ENCODE measurements around the gene KCNH6. TPM values are rescaled to one million over a fixed set of nuclear protein-coding genes. Genes with fewer than 3 reads are reported as not detected.

KCNH6 gene
- total RNA-seq, 4 donors from 2014 or later, result not detected

- ATAC-seq (ENCODE audit: low FRiP score) (no peak), DNase-seq (ENCODE audit: low spot score) (no peak)
- TF ChIP-seq, protein P1, sequence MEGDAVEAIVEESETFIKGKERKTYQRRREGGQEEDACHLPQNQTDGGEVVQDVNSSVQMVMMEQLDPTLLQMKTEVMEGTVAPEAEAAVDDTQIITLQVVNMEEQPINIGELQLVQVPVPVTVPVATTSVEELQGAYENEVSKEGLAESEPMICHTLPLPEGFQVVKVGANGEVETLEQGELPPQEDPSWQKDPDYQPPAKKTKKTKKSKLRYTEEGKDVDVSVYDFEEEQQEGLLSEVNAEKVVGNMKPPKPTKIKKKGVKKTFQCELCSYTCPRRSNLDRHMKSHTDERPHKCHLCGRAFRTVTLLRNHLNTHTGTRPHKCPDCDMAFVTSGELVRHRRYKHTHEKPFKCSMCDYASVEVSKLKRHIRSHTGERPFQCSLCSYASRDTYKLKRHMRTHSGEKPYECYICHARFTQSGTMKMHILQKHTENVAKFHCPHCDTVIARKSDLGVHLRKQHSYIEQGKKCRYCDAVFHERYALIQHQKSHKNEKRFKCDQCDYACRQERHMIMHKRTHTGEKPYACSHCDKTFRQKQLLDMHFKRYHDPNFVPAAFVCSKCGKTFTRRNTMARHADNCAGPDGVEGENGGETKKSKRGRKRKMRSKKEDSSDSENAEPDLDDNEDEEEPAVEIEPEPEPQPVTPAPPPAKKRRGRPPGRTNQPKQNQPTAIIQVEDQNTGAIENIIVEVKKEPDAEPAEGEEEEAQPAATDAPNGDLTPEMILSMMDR (IDR thresholded peaks at IDR 0.05), result no peak
These were observed 23.3 kb downstream of the KCNH6 start for GRCh38 chr17:63546308-63547082.

- DNase-seq (ENCODE audit: low spot score), result no peak
- no peak for ATAC-seq (ENCODE audit: low FRiP score)
- TF ChIP-seq, protein P1 (IDR thresholded peaks at IDR 0.05), result no peak
These were observed 23.9 kb downstream of the KCNH6 start for GRCh38 chr17:63547083-63547523.

- TF ChIP-seq, protein P1 (IDR thresholded peaks at IDR 0.05), result no peak
- DNase-seq (ENCODE audit: low spot score) (no peak), ATAC-seq (ENCODE audit: low FRiP score) (peak; percentile 18)
These were observed 26.3 kb downstream of the KCNH6 start for GRCh38 chr17:63549289-63549945.

- DNase-seq (ENCODE audit: low spot score) (peak; percentile 98), ATAC-seq (ENCODE audit: low FRiP score) (peak; percentile 99)
- TF ChIP-seq, protein P1 (IDR thresholded peaks at IDR 0.05), result no peak
These were observed 27.0 kb downstream of the KCNH6 start, which contains the start of gene DCAF7 for GRCh38 chr17:63549946-63550816. DCAF7 (plus strand) TSS chr17:63550477; CDS start chr17:63550678, 201 bp downstream.

DNA sequence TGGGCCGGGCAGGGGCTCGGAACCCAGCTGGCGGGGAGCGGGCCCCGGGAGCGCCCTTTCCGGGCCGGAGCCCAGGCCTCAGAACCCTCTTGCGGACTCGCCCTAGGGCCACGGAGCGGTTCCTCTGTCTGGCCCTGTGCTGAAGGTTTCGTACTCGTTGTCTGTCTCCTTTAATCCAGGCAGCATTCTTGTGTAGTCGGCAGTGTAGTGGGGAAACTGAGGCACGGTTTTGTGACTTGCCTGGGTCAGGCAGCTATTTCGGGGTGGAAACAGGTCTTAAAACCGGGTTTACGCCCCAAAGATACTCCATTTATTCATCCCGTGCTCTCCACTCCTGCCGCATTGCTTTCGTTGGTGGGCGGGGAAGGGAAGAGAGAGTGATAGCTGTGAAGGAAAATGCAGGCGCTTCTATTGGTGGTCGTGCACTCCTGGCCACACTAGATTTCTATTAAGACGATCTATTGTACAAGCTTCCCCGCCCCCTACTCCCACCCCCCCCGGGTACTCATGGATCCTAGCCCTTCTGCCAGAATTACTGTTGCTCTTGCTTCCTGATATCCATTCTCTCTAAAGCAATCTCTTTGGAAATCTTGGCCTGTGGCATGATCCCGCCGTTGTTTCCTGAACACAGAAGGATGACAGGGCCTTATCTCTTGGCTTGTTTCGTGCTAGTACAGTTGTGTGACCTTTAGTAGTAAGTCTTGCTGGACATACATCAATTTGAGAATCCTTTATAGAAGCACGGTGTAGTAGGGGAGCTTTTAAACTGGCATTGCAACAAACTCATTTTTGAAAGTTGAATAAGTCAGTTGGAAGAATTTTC lies 27.9 kb downstream of the KCNH6 start:
- ATAC-seq (ENCODE audit: low FRiP score) (no peak), DNase-seq (ENCODE audit: low spot score) (no peak)
- TF ChIP-seq, protein P1 (IDR thresholded peaks at IDR 0.05), result no peak

DNA sequence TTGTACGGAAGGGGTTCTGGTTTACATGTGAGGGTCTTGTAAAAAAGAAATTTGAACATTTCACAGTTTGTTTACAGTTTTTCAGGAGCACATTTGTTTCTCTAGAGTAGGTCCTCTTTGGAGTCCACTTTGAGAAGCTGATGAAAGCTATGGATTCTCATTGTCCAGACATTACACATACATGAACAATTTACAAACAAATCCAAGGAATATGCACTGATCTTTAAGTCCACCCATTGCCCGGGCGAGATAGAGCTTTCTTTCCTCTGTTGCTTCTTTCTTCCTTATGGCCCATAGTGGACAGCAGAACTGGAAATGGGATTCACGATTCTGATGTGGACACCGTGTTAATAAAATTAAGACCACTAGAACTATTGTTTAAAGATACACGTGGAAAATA lies 29.1 kb downstream of the KCNH6 start:
- DNase-seq (ENCODE audit: low spot score) (no peak), ATAC-seq (ENCODE audit: low FRiP score) (no peak)
- TF ChIP-seq, protein P1 (IDR thresholded peaks at IDR 0.05), result no peak

Data from omental fat pad (tissue), 4 donors.